Measurements from ENCODE around the gene MYCL. TPM values are rescaled to one million over a fixed set of nuclear protein-coding genes. Genes with fewer than 3 reads are reported as not detected.

Gene MYCL
- total RNA-seq, 2 experiments from 2014 or later: 0.11 to 0.16 TPM

DNA sequence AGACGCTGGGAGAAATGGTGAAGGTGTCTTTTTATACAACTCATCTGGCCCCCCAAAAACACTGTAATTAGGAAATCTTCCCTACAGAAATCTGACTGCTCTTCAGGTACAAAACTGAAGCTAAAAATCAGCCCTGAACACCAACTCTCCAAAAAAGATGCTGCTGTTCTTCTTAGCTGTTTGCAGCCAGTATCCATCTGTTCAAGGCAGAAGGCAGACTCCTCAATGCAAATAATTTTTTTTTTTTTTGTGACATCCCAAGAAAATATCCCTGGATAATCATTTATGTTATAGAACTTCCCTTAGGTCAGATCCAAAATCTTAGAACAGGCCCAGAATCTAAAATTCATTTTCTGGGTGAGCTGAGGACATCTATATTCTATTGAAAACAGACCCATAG lies 54.9 kb downstream of the MYCL start:
- Mint-ChIP-seq H3K27me3 (no peaks in the 10 kb centered on the region), H3K4me3 (no peak overlapping the region), H3K4me1 (peaks cover 55% of the 10 kb centered on the region), H3K9me3 (ENCODE audit: low read depth) (no peaks in the 10 kb centered on the region), H3K36me3 (ENCODE audit: low read depth) (peaks cover 45% of the 10 kb centered on the region), H3K27ac (peak overlapping the region; percentile 28)
- DNase-seq (no peak), ATAC-seq (no peak)
- intact Hi-C loops (cut with DNase I, micrococcal nuclease): loop anchor here in 1 of 2 experiments (5.0 kb wide), 1 partner anchor 36 kb away; the partner anchor contains the start of gene TRIT1
- ChIA-PET CTCF (interaction anchor here (0.7 to 1.1 kb wide), 9 partner anchors 8 to 154 kb away, joined by 3 to 4 read pairs (median 3); no protein-coding TSS in a partner anchor), POLR2A (interaction anchor here (0.6 to 0.9 kb wide), 2 partner anchors 14 to 109 kb away, joined by 4 read pairs; partner anchors contain the start of gene MFSD2A)

DNA sequence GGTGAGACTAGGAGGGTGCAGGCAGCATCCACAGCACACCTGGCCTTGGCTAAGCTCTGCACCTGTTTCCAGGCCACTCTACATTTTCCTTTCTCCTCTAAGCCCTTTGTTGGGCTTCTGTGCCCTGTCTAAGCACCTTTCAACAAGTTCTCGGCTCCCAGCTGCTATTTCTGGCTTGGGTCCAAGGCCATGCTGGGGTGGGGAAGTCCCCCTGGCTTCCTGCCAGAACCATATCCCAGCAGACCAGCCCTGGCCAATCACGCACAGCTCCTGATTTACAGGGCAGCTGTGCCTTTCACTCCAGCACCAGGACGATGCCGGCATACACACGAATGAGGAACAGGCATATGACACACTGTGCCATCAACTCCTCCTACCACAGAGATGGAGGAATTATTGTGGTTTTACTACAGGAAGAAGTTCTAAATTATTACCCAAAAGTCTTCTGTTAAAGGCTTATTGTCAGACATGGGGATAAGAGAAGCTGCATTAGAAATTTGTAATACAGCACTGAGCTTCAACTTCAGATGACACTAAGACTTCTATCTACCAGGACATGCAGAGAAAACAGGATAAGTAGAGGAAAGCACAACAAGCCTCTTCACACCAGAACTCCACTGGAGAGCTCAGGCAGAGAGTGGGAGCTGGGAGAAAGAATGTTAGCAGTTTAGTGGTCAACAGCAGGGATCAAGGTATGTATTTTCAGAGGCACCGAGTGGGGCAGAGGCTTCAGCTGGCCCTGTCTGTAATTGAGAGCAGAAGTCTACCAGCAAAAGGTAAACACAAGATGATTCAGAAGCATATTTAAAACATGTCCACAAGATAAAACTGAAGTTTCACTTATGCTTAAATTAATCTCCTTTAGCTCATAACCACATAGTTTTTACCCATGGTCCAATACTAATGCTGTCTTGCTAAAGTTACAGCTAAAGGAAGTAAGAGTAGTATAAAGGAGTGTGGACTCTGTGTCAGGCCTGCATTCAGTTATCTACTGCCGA lies 55.8 kb downstream of the MYCL start:
- peak overlapping the region; percentile 16 for H3K4me3 Mint-ChIP-seq
- CTCF ChIA-PET: interaction anchor here (0.6 to 1.1 kb wide), 13 partner anchors 9 to 238 kb away, joined by 3 to 4 read pairs (median 3); partner anchors contain the start of gene MYCL
- DNase-seq (peak; percentile 90), ATAC-seq (peak; percentile 97)
- H3K9me3 Mint-ChIP-seq (ENCODE audit: low read depth): no peaks in the 10 kb centered on the region
- H3K27me3 Mint-ChIP-seq: no peaks in the 10 kb centered on the region
- peaks cover 60% of the 10 kb centered on the region for H3K4me1 Mint-ChIP-seq
- intact Hi-C loops (cut with DNase I, micrococcal nuclease): loop anchor here in 1 of 2 experiments (5.0 kb wide), 1 partner anchor 36 kb away; the partner anchor contains the start of gene TRIT1
- H3K27ac Mint-ChIP-seq: peak overlapping the region; percentile 78
- peaks cover 53% of the 10 kb centered on the region for H3K36me3 Mint-ChIP-seq (ENCODE audit: low read depth)
- POLR2A ChIA-PET: interaction anchor here (0.6 to 0.9 kb wide), 4 partner anchors 13 to 378 kb away, joined by 3 to 6 read pairs (median 4); partner anchors contain the start of gene MFSD2A

Other genes starting within 250 kb of the MYCL start
- gene NT5C1A, start 229.8 kb downstream of the MYCL start, total RNA-seq: under 1 TPM in 1 of 2 experiments, not detected in 1; 0.21 TPM
- gene HPCAL4, start 210.5 kb downstream of the MYCL start, total RNA-seq: 1 to 10 TPM in 1 of 2 experiments, under 1 TPM in 1; 0.94 to 1.1 TPM
- 10 to 100 TPM; 55.3 to 70.4 TPM for gene PPIE, start 163.0 kb downstream of the MYCL start, total RNA-seq
- 1 to 10 TPM in 1 of 2 experiments, under 1 TPM in 1; 0.49 to 1.5 TPM for gene OXCT2, start 130.6 kb downstream of the MYCL start, total RNA-seq
- gene BMP8B, start 113.1 kb downstream of the MYCL start, total RNA-seq: under 1 TPM; 0.21 to 0.28 TPM
- gene TRIT1, start 18.4 kb downstream of the MYCL start, total RNA-seq: 10 to 100 TPM; 31.4 to 51.7 TPM
- 10 to 100 TPM in 1 of 2 experiments, 1 to 10 TPM in 1; 8.8 to 12.8 TPM for gene MFSD2A, start 53.2 kb upstream of the MYCL start, total RNA-seq
- 100 to 1,000 TPM; 527 to 553 TPM for gene CAP1, start 138.8 kb upstream of the MYCL start, total RNA-seq
- 10 to 100 TPM; 75.4 to 77.4 TPM for gene PPT1, start 195.3 kb upstream of the MYCL start, total RNA-seq

Data from activated CD4-positive, alpha-beta T cell treated with anti-CD3 and anti-CD28 coated beads for 36 hours (primary cell).